ENCODE data around the gene LYSMD4. TPM values are rescaled to one million over a fixed set of nuclear protein-coding genes. Genes with fewer than 3 reads are reported as not detected.

The LYSMD4 gene
- total and polyA plus RNA-seq, 2 donors (not counting 1 experiment from before 2014, with no cell fraction given) = 9.7 to 10.3 TPM

GRCh38 chr15:99702895-99703602 is 30.2 kb downstream of the LYSMD4 start:
- no peaks in the 10 kb centered on the region for H4K20me1 ChIP-seq (ENCODE audit: control insufficient read depth, insufficient read depth, low read length, poor library complexity, severe bottlenecking)
- intact Hi-C loops (cut with micrococcal nuclease) = loop anchor here (5.0 kb wide), 2 partner anchors 201 to 601 kb away; no protein-coding TSS in a partner anchor
- H3K79me2 ChIP-seq (ENCODE audit: control insufficient read depth, insufficient read depth, low read length) = peaks cover 4% of the 10 kb centered on the region
- Mint-ChIP-seq H3K9me3 (ENCODE audit: insufficient read depth) (no peaks in the 10 kb centered on the region), H3K27ac (peak overlapping the region; percentile 79), H3K4me3 (peak overlapping the region; percentile 26), H3K4me1 (peaks cover 28% of the 10 kb centered on the region), H3K27me3 (no peaks in the 10 kb centered on the region)
- H3K9ac ChIP-seq (ENCODE audit: low read length) = peak overlapping the region; percentile 52
- peak overlapping the region; percentile 61 to 91 for H3K27ac ChIP-seq (ENCODE audit: low read length in 2 of 2)
- peaks cover 15 to 18% of the 10 kb centered on the region in 2 donors for H3K4me1 ChIP-seq (ENCODE audit: control insufficient read depth in 2 of 2, insufficient read depth in 2 of 2, low read length in 2 of 2)
- H3K36me3 ChIP-seq (replicated peaks in 1 of 2; ENCODE audit: control extremely low read depth in 1 of 2, control insufficient read depth in 1 of 2, extremely low read depth in 1 of 2, insufficient read depth in 2 of 2, low read length in 1 of 2) = peaks cover 5 to 14% of the 10 kb centered on the region in 2 experiments
- no peak for TF ChIP-seq CTCF (IDR thresholded peaks at IDR 0.05)
- no peak for TF ChIP-seq EZH2 (IDR thresholded peaks at IDR 0.05; ENCODE audit: borderline replicate concordance, insufficient read depth, low read depth, low read length, poor library complexity, severe bottlenecking)
- DNase-seq (no peak), ATAC-seq (ENCODE audit: low read depth) (peak; percentile 24)
- no peaks in the 10 kb centered on the region for H3K9me3 ChIP-seq (ENCODE audit: control extremely low read depth in 1 of 3, control insufficient read depth in 2 of 3, insufficient read depth in 1 of 3, low read length in 2 of 3)
- H2AFZ ChIP-seq (ENCODE audit: insufficient read depth, low read depth, low read length, poor library complexity, severe bottlenecking) = peak overlapping the region; percentile 34
- ChIA-PET CTCF (interaction anchor here (0.6 to 6.3 kb wide), 29 partner anchors 12 to 449 kb away, joined by 3 to 199 read pairs (median 11); partner anchors contain the start of genes LYSMD4 and MEF2A), POLR2A (interaction anchor here (1.3 to 1.8 kb wide), 2 partner anchors 12 to 430 kb away, joined by 3 to 7 read pairs; no protein-coding TSS in a partner anchor)
- no peak overlapping the region for H3K4me3 ChIP-seq (ENCODE audit: control extremely low read depth in 1 of 5, extremely low read depth in 1 of 5, insufficient read depth in 1 of 5, low read depth in 2 of 5, low read length in 4 of 5)
- H3K27me3 ChIP-seq (replicated peaks in 1 of 4; ENCODE audit: control extremely low read depth in 1 of 4, control insufficient read depth in 3 of 4, insufficient read depth in 4 of 4, low read length in 3 of 4) = no peaks in the 10 kb centered on the region
- peak overlapping the region; percentile 34 for H3K4me2 ChIP-seq (replicated peaks; ENCODE audit: low read depth, low read length, poor library complexity, severe bottlenecking)
- WGBS (ENCODE audit: insufficient coverage) = no CpG with 5 or more reads among the region's 4 CpGs

DNA sequence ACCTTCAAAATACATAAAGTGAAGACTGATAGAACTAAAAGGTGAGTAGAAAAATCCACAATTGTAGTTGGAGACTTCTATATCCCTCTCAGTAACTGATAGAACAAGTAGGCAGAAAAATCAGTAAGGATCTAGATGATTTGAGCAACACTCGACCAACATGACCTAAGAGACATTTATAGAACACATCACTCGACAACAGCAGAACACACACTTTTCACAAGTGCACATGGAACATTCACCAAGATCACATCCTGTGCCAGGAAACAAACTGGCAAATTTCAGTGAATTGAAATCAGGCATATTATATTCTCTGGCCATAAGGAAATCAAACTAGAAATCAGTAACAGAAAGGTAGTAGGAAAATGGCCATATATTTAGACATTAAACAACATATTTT is 37.1 kb downstream of the LYSMD4 start:
- no peaks in the 10 kb centered on the region for H3K79me2 ChIP-seq (ENCODE audit: control insufficient read depth, insufficient read depth, low read length)
- peaks cover 7 to 46% of the 10 kb centered on the region in 2 experiments for H3K36me3 ChIP-seq (replicated peaks in 1 of 2; ENCODE audit: control extremely low read depth in 1 of 2, control insufficient read depth in 1 of 2, extremely low read depth in 1 of 2, insufficient read depth in 2 of 2, low read length in 1 of 2)
- H3K27me3 ChIP-seq (replicated peaks in 1 of 4; ENCODE audit: control extremely low read depth in 1 of 4, control insufficient read depth in 3 of 4, insufficient read depth in 4 of 4, low read length in 3 of 4) = no peaks in the 10 kb centered on the region
- no peak overlapping the region for H3K27ac ChIP-seq (ENCODE audit: low read length in 2 of 2)
- POLR2A ChIA-PET = interaction anchor here (0.6 kb wide), 1 partner anchor 193 kb away, joined by 5 read pairs; no protein-coding TSS in a partner anchor
- no peak for ATAC-seq (ENCODE audit: low read depth)
- intact Hi-C loops (cut with micrococcal nuclease) = no loop called here
- no peak overlapping the region for H3K4me3 ChIP-seq (ENCODE audit: control extremely low read depth in 1 of 5, extremely low read depth in 1 of 5, insufficient read depth in 1 of 5, low read depth in 2 of 5, low read length in 4 of 5)
- Mint-ChIP-seq H3K27me3 (no peaks in the 10 kb centered on the region), H3K4me1 (peaks cover under 1% of the 10 kb centered on the region), H3K4me3 (no peak overlapping the region), H3K9me3 (ENCODE audit: insufficient read depth) (no peaks in the 10 kb centered on the region), H3K27ac (no peak overlapping the region)
- no peak for DNase-seq
- H3K4me1 ChIP-seq (ENCODE audit: control insufficient read depth in 2 of 2, insufficient read depth in 2 of 2, low read length in 2 of 2) = no peaks in the 10 kb centered on the region
- TF ChIP-seq EZH2 (IDR thresholded peaks at IDR 0.05; ENCODE audit: borderline replicate concordance, insufficient read depth, low read depth, low read length, poor library complexity, severe bottlenecking) (no peak), CTCF (IDR thresholded peaks at IDR 0.05) (no peak)
- H3K9ac ChIP-seq (ENCODE audit: low read length) = no peak overlapping the region
- H4K20me1 ChIP-seq (ENCODE audit: control insufficient read depth, insufficient read depth, low read length, poor library complexity, severe bottlenecking) = no peaks in the 10 kb centered on the region
- 83% methylated on average over 2 of the region's 2 CpGs for WGBS (ENCODE audit: insufficient coverage)
- no peaks in the 10 kb centered on the region for H3K9me3 ChIP-seq (ENCODE audit: control extremely low read depth in 1 of 3, control insufficient read depth in 2 of 3, insufficient read depth in 1 of 3, low read length in 2 of 3)
- H2AFZ ChIP-seq (ENCODE audit: insufficient read depth, low read depth, low read length, poor library complexity, severe bottlenecking) = no peak overlapping the region
- no peak overlapping the region for H3K4me2 ChIP-seq (replicated peaks; ENCODE audit: low read depth, low read length, poor library complexity, severe bottlenecking)
- CTCF ChIA-PET = interaction anchor here (0.7 to 2.8 kb wide), 3 partner anchors 8 to 409 kb away, joined by 3 to 9 read pairs (median 8); partner anchors contain the start of gene LYSMD4
